Measurements from ENCODE around the gene ADAMTS17. TPM values are rescaled to one million over a fixed set of nuclear protein-coding genes. Genes with fewer than 3 reads are reported as not detected.

ADAMTS17 gene
- total RNA-seq, 1 experiment from 2014 or later = 4.2 TPM

DNA sequence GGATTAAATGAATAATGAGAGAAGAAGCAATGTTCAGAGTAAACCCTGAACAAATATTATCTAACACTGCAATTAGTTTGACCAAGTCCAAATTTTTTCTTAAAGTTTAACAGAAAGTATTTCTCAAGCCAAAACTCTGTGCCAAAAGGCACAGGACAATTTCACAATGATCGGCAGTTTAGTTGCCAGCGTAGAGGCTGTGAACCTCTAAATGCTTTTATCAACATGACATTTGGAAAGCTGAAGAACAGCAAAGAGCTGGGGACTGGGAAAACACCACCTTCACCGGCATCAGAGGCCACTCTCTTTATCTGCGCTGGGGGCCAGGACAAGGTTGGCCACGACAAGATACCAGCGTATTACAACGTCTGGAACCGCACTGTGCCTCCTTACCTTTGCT is 125.6 kb downstream of the ADAMTS17 start:
- no peaks in the 10 kb centered on the region for H3K4me1 ChIP-seq (ENCODE audit: control insufficient read depth in 1 of 2, insufficient read depth in 2 of 2, low read length in 2 of 2)
- no peak overlapping the region for H3K4me3 ChIP-seq (replicated peaks in 1 of 2; ENCODE audit: low read depth in 1 of 2, low read length in 2 of 2)
- no peak overlapping the region for H2AFZ ChIP-seq (ENCODE audit: low read depth, low read length, poor library complexity, severe bottlenecking)
- no peak for ATAC-seq
- intact Hi-C loops (cut with micrococcal nuclease) = no loop called here
- TF ChIP-seq JUND (IDR thresholded peaks at IDR 0.05) = no peak
- TF ChIP-seq, protein P1, sequence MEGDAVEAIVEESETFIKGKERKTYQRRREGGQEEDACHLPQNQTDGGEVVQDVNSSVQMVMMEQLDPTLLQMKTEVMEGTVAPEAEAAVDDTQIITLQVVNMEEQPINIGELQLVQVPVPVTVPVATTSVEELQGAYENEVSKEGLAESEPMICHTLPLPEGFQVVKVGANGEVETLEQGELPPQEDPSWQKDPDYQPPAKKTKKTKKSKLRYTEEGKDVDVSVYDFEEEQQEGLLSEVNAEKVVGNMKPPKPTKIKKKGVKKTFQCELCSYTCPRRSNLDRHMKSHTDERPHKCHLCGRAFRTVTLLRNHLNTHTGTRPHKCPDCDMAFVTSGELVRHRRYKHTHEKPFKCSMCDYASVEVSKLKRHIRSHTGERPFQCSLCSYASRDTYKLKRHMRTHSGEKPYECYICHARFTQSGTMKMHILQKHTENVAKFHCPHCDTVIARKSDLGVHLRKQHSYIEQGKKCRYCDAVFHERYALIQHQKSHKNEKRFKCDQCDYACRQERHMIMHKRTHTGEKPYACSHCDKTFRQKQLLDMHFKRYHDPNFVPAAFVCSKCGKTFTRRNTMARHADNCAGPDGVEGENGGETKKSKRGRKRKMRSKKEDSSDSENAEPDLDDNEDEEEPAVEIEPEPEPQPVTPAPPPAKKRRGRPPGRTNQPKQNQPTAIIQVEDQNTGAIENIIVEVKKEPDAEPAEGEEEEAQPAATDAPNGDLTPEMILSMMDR (IDR thresholded peaks at IDR 0.05 in 2 of 3, conservative IDR thresholded peaks at IDR 0.05 in 1 of 3; ENCODE audit: borderline replicate concordance in 1 of 3, insufficient read depth in 1 of 3, low read depth in 2 of 3, low read length in 2 of 3) = no peak
- no peak for TF ChIP-seq CEBPB (IDR thresholded peaks at IDR 0.05; ENCODE audit: low read depth)
- TF ChIP-seq RAD21 (IDR thresholded peaks at IDR 0.05; ENCODE audit: low read depth) = no peak
- no peak for TF ChIP-seq EZH2 (IDR thresholded peaks at IDR 0.05)
- no peak for TF ChIP-seq SIN3A (IDR thresholded peaks at IDR 0.05; ENCODE audit: low read depth)
- TF ChIP-seq CBX3 (IDR thresholded peaks at IDR 0.05; ENCODE audit: low read depth) = no peak
- TF ChIP-seq, protein P2, sequence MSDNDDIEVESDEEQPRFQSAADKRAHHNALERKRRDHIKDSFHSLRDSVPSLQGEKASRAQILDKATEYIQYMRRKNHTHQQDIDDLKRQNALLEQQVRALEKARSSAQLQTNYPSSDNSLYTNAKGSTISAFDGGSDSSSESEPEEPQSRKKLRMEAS (IDR thresholded peaks at IDR 0.05) = no peak
- no peak for TF ChIP-seq FOSL1 (IDR thresholded peaks at IDR 0.05; ENCODE audit: low read depth)
- TF ChIP-seq TCF7L2 (IDR thresholded peaks at IDR 0.05; ENCODE audit: borderline replicate concordance, extremely low read depth, insufficient read depth, insufficient read length) = no peak
- TF ChIP-seq SP1 (IDR thresholded peaks at IDR 0.05; ENCODE audit: low read depth) = no peak
- no peak for TF ChIP-seq EZH2phosphoT487 (IDR thresholded peaks at IDR 0.05; ENCODE audit: borderline replicate concordance)
- no peaks in the 10 kb centered on the region for H3K9me2 ChIP-seq (ENCODE audit: insufficient read depth)
- no peaks in the 10 kb centered on the region for H3K36me3 ChIP-seq (ENCODE audit: control insufficient read depth in 1 of 2, insufficient read depth in 2 of 2, low read length in 2 of 2)
- POLR2A ChIA-PET = no interaction called here
- H3K4me2 ChIP-seq (ENCODE audit: low read length) = no peak overlapping the region
- H3K9me3 ChIP-seq (ENCODE audit: control insufficient read depth in 1 of 2, insufficient read depth in 1 of 2, low read depth in 1 of 2, low read length in 2 of 2) = no peaks in the 10 kb centered on the region
- H3K9ac ChIP-seq (ENCODE audit: low read length) = no peak overlapping the region
- CTCF ChIA-PET = no interaction called here
- H3K79me2 ChIP-seq (ENCODE audit: insufficient read depth, low read length) = no peaks in the 10 kb centered on the region
- RAD21 ChIA-PET (ENCODE audit: low non-redundant PET in 1 of 2, low total read pairs in 2 of 2, uncharacterized antibody in 2 of 2, unreplicated experiment in 2 of 2) = no interaction called here
- H3K27ac ChIP-seq (ENCODE audit: low read depth, low read length) = no peak overlapping the region
- DNase-seq (ENCODE audit: low read depth, low spot score) = no peak
- no peaks in the 10 kb centered on the region for H3K27me3 ChIP-seq (ENCODE audit: insufficient read depth, low read length)
- H4K20me1 ChIP-seq (ENCODE audit: insufficient read depth) = no peaks in the 10 kb centered on the region
- BruUV-seq (replicated peaks) = no TSS peak

All from HCT116 (cell line).